ENCODE results near the gene ARHGAP22. TPM values are rescaled to one million over a fixed set of nuclear protein-coding genes. Genes with fewer than 3 reads are reported as not detected.

ARHGAP22 gene
- polyA plus RNA-seq, 1 donor from 2014 or later = 0.15 TPM

GRCh38 chr10:48467669-48468068 lies 137.2 kb downstream of the ARHGAP22 start:
- TF ChIP-seq EZH2 (IDR thresholded peaks at IDR 0.05; ENCODE audit: borderline replicate concordance, insufficient read depth, low read length, poor library complexity, severe bottlenecking) = no peak
- no peak for TF ChIP-seq RAD21 (conservative IDR thresholded peaks at IDR 0.05)
- no peak for TF ChIP-seq TAF1 (IDR thresholded peaks at IDR 0.05; ENCODE audit: low read depth)
- TF ChIP-seq MXI1 (conservative IDR thresholded peaks at IDR 0.05; ENCODE audit: poor library complexity, severe bottlenecking) = no peak
- TF ChIP-seq SMC3 (conservative IDR thresholded peaks at IDR 0.05; ENCODE audit: poor library complexity) = no peak
- no peaks in the 10 kb centered on the region for H3K9me3 ChIP-seq (ENCODE audit: low read length)
- no peak overlapping the region for H3K4me2 ChIP-seq (ENCODE audit: low read length)
- H4K20me1 ChIP-seq (ENCODE audit: insufficient read depth) = no peaks in the 10 kb centered on the region
- peaks cover 16% of the 10 kb centered on the region for H3K27me3 ChIP-seq (ENCODE audit: insufficient read depth, low read depth, low read length)
- no peak overlapping the region for H3K9ac ChIP-seq (ENCODE audit: low read length)
- H3K9me2 ChIP-seq (ENCODE audit: insufficient read depth, low read length) = no peaks in the 10 kb centered on the region
- no peaks in the 10 kb centered on the region for H3K36me3 ChIP-seq (ENCODE audit: insufficient read depth, low read length)
- H2AFZ ChIP-seq (ENCODE audit: low read depth, low read length) = no peak overlapping the region
- no peak overlapping the region for H3K27ac ChIP-seq (ENCODE audit: low read length)
- no peak overlapping the region for H3K4me3 ChIP-seq (ENCODE audit: low read length)
- H3K79me2 ChIP-seq (replicated peaks; ENCODE audit: insufficient read depth, low read length) = no peaks in the 10 kb centered on the region
- no peaks in the 10 kb centered on the region for H3F3A ChIP-seq (ENCODE audit: insufficient read depth, low read length, poor library complexity, severe bottlenecking)

GRCh38 chr10:48466611-48467240 lies 138.1 kb downstream of the ARHGAP22 start:
- Histone ChIP-seq H2AFZ (ENCODE audit: low read depth, low read length) (no peak overlapping the region), H3K4me2 (ENCODE audit: low read length) (no peak overlapping the region), H3K79me2 (replicated peaks; ENCODE audit: insufficient read depth, low read length) (no peaks in the 10 kb centered on the region), H3K9me3 (ENCODE audit: low read length) (no peaks in the 10 kb centered on the region), H3K27me3 (ENCODE audit: insufficient read depth, low read depth, low read length) (peaks cover 16% of the 10 kb centered on the region), H3K9ac (ENCODE audit: low read length) (no peak overlapping the region), H3K36me3 (ENCODE audit: insufficient read depth, low read length) (no peaks in the 10 kb centered on the region), H3F3A (ENCODE audit: insufficient read depth, low read length, poor library complexity, severe bottlenecking) (no peaks in the 10 kb centered on the region), H4K20me1 (ENCODE audit: insufficient read depth) (no peaks in the 10 kb centered on the region), H3K27ac (ENCODE audit: low read length) (no peak overlapping the region), H3K4me3 (ENCODE audit: low read length) (no peak overlapping the region), H3K9me2 (ENCODE audit: insufficient read depth, low read length) (no peaks in the 10 kb centered on the region)
- no peak for TF ChIP-seq CTCF (IDR thresholded peaks at IDR 0.05; ENCODE audit: poor library complexity, severe bottlenecking)
- TF ChIP-seq RAD21 (conservative IDR thresholded peaks at IDR 0.05) = no peak
- TF ChIP-seq SMC3 (conservative IDR thresholded peaks at IDR 0.05; ENCODE audit: poor library complexity) = no peak
- TF ChIP-seq POLR2AphosphoS5 (IDR thresholded peaks at IDR 0.05) = no peak
- no peak for TF ChIP-seq TAF1 (IDR thresholded peaks at IDR 0.05; ENCODE audit: low read depth)
- TF ChIP-seq EZH2 (IDR thresholded peaks at IDR 0.05; ENCODE audit: borderline replicate concordance, insufficient read depth, low read length, poor library complexity, severe bottlenecking) = no peak
- TF ChIP-seq EP300 (conservative IDR thresholded peaks at IDR 0.05; ENCODE audit: poor library complexity, severe bottlenecking) = no peak
- no peak for TF ChIP-seq MXI1 (conservative IDR thresholded peaks at IDR 0.05; ENCODE audit: poor library complexity, severe bottlenecking)
- TF ChIP-seq REST (IDR thresholded peaks at IDR 0.05; ENCODE audit: borderline replicate concordance) = no peak

Measured in neural cell (in vitro differentiated cells).